HepG2 (cell line): ENCODE data around the gene HBM. TPM values are rescaled to one million over a fixed set of nuclear protein-coding genes. Genes with fewer than 3 reads are reported as not detected.
"Not testable (repeated sequence)": the region's sequence is repeated elsewhere in the genome, so short reads cannot be mapped to it uniquely, and the experiment has no call there.

Source experiments
- ATAC-seq: fragments of 200-7000 bp; cut with Tn5 transposase; 3 replicates; pipeline ENCODE4 v1.9.1; 2020; ENCODE audit warnings: mild to moderate bottlenecking, moderate library complexity
- BruUV-seq: library from RNA; stranded (reverse); fragments of 400-500 nt; replicated peaks from 2 replicates; lab custom pipeline; 2021; lab: Mats Ljungman, UMichigan
- CTCF ChIA-PET: fragments of 300-600 bp; formaldehyde crosslinking; extraction: SDS; loops from one replicate; lab custom pipeline; 2021; ENCODE audit warnings: low total read pairs, inconsistent platforms, low intra/inter-chr PET ratio; lab: Yijun Ruan, JAX
- POLR2A ChIA-PET: fragments of 350-600 bp; sonication (Branson Sonifier 250); formaldehyde crosslinking; loops from one replicate; lab custom pipeline; 2020; ENCODE audit warnings: antibody characterized with exemption, inconsistent platforms; lab: Yijun Ruan, JAX
- DNase-seq: peaks from one replicate; pipeline ENCODE4 v3.0.0-alpha.2; 2015; ENCODE audit warnings: low spot score
- FAIRE-seq: peaks from 3 replicates; lab custom pipeline; 2011; peaks lifted over from hg19 to GRCh38; lab: Jason Lieb, UNC
- H2AFZ ChIP-seq: one replicate; pipeline ENCODE4 v1.6.1; 2011; ENCODE audit warnings: low read length, inconsistent platforms
- H3K27ac ChIP-seq: fragments of 300-600 bp; 3 replicates; pipeline ENCODE4 v1.8.0; 2011; ENCODE audit warnings: mixed run types, mild to moderate bottlenecking, mixed read lengths, low read length, inconsistent platforms; ENCODE audit not compliant: insufficient read depth; ENCODE audit errors: extremely low read length
- H3K27me3 ChIP-seq, 2 experiments: fragments of 200-600 bp in 1 of 2; 2 replicates in 1 of 2; 3 replicates in 1 of 2; pipeline versions ENCODE4 v1.6.0 to v1.8.0; 2011; ENCODE audit warnings: low read length in 2 of 2, mild to moderate bottlenecking in 2 of 2, moderate library complexity in 2 of 2, inconsistent platforms in 1 of 2; ENCODE audit not compliant: insufficient read depth in 2 of 2, control insufficient read depth in 1 of 2
- H3K36me3 ChIP-seq, 2 experiments: fragments of 200-600 bp in 1 of 2; replicated peaks in 1 of 2; 2 replicates in 1 of 2; 3 replicates in 1 of 2; pipeline versions ENCODE4 v1.5.1 to v1.8.0; 2011; ENCODE audit warnings: low read length in 2 of 2, inconsistent platforms in 1 of 2; ENCODE audit not compliant: insufficient read depth in 2 of 2, control insufficient read depth in 1 of 2
- H3K4me1 ChIP-seq: 2 replicates; pipeline ENCODE4 v1.5.1; 2012; ENCODE audit warnings: low read length, inconsistent platforms; ENCODE audit not compliant: insufficient read depth
- H3K4me2 ChIP-seq: 2 replicates; pipeline ENCODE4 v1.6.0; 2011; ENCODE audit warnings: low read depth, low read length, inconsistent platforms
- H3K4me3 ChIP-seq, 3 experiments: fragments of 200-600 bp in 1 of 3; sonication (generic), shearing (Covaris generic) in 1 of 3; replicated peaks in 1 of 3; 2 replicates each; pipeline ENCODE4 v1.5.1; 2011 to 2016; ENCODE audit warnings: low read length in 3 of 3, inconsistent platforms in 2 of 3, low read depth in 2 of 3, mild to moderate bottlenecking in 2 of 3, control low read depth in 1 of 3, mixed read lengths in 1 of 3; ENCODE audit not compliant: insufficient read depth in 1 of 3
- H3K79me2 ChIP-seq: one replicate; pipeline ENCODE4 v1.6.1; 2011; ENCODE audit warnings: low read length, inconsistent platforms; ENCODE audit not compliant: insufficient read depth
- H3K9ac ChIP-seq: 2 replicates; pipeline ENCODE4 v1.6.0; 2011; ENCODE audit warnings: mild to moderate bottlenecking, low read depth, low read length, inconsistent platforms; ENCODE audit not compliant: insufficient read depth
- H3K9me3 ChIP-seq: 2 replicates; pipeline ENCODE4 v1.5.1; 2012; ENCODE audit warnings: mild to moderate bottlenecking, low read length
- H4K20me1 ChIP-seq: 2 replicates; pipeline ENCODE4 v1.6.0; 2011; ENCODE audit warnings: inconsistent platforms, mild to moderate bottlenecking, low read length, moderate library complexity; ENCODE audit not compliant: insufficient read depth
- BHLHE40 ChIP-seq: IDR thresholded peaks from 2 replicates; pipeline ENCODE4 v1.6.1; 2011; ENCODE audit warnings: low read length, improper control_type of control experiment
- NFRKB ChIP-seq: fragments of 450-650 bp; IDR thresholded peaks from 2 replicates; pipeline ENCODE4 v1.6.1; 2017
- REST ChIP-seq, 2 experiments: IDR thresholded peaks; 2 replicates each; pipeline ENCODE4 v1.6.1; 2011 to 2012; ENCODE audit warnings: low read length in 2 of 2, borderline replicate concordance in 1 of 2, low read depth in 1 of 2, mild to moderate bottlenecking in 1 of 2, moderate library complexity in 1 of 2
- SNRNP70 ChIP-seq: fragments of 200-400 bp; formaldehyde crosslinking; IDR thresholded peaks from 2 replicates; pipeline ENCODE4 v1.6.1; 2017; ENCODE audit warnings: mild to moderate bottlenecking, low read depth, low read length, moderate library complexity
- ZFP1 ChIP-seq: IDR thresholded peaks from 2 replicates; pipeline ENCODE4 v1.6.1; 2016
- ZNF772 ChIP-seq: sonication (generic); formaldehyde crosslinking; IDR thresholded peaks from 2 replicates; pipeline ENCODE4 v1.5.0; 2020; ENCODE audit warnings: mild to moderate bottlenecking, missing genetic modification reagents
- ZNF788 ChIP-seq: sonication (generic); formaldehyde crosslinking; IDR thresholded peaks from 2 replicates; pipeline ENCODE4 v1.5.0; 2020; ENCODE audit warnings: mild to moderate bottlenecking, missing genetic modification reagents, borderline replicate concordance
- WGBS: methylation state at CpG from one replicate; pipeline ENCODE4 v1.1.6; 2017; ENCODE audit warnings: low lambda C conversion rate; 5-methylcytosine and 5-hydroxymethylcytosine counted together
- in situ Hi-C: cut with HindIII; loops from 2 replicates; pipeline ENCODE4 v1.10.0; 2017; ENCODE audit warnings: low pct_unique_long_range_greater_than_20kb; ENCODE audit not compliant: extremely low pct_ligation_motif_present
- intact Hi-C: fragments of 100-400 bp; cut with micrococcal nuclease; formaldehyde crosslinking; loops from one replicate; pipeline ENCODE4 v1.10.0; 2022; ENCODE audit not compliant: unreplicated experiment
- polyA plus RNA-seq, 8 experiments: library from polyadenylated mRNA; depleted of rRNA in 3 of 8; stranded (reverse) in 7 of 8; unstranded in 1 of 8; fragments of >200 nt; fragmentation: Illumina TruSeq in 4 of 8; extraction: Trizol in 4 of 8; gene quantifications; 2 replicates each; pipeline versions ENCODE4 v1.2.1 to v1.2.3, GENCODE V29; 2011 to 2016; ENCODE audit warnings: low read depth in 4 of 8, missing spikeins in 1 of 8, mixed read lengths in 1 of 8; ENCODE audit not compliant: insufficient read depth in 1 of 8
- total RNA-seq, 5 experiments: library from RNA; depleted of rRNA; stranded (reverse); fragments of >200 nt; fragmentation: Illumina TruSeq; extraction: Trizol; gene quantifications; 2 replicates each; pipeline ENCODE4 v1.2.3, GENCODE V29; 2016; ENCODE audit warnings: low read depth in 1 of 5

HBM gene
- total and polyA plus RNA-seq, 2 of the 13 experiments (the other 11 are each of a cell fraction or from before 2014, with no cell fraction given) = not detected

GRCh38 chr16:122361-122760 lies 43.4 kb upstream of the HBM start (continued):
- no peak for TF ChIP-seq REST (IDR thresholded peaks at IDR 0.05; ENCODE audit: borderline replicate concordance in 1 of 2, low read depth in 1 of 2, low read length in 2 of 2)
- TF ChIP-seq ZNF788 (CRISPR knock-in tag) = no peak
- TF ChIP-seq NFRKB = no peak
- no peak for TF ChIP-seq SNRNP70
- TF ChIP-seq ZFP1 (CRISPR knock-in tag) = no peak
- no peak for TF ChIP-seq BHLHE40
- TF ChIP-seq ZNF772 (CRISPR knock-in tag) = no peak

GRCh38 chr16:123558-124350 lies 42.0 kb upstream of the HBM start:
- H3K27me3 ChIP-seq, H3K9ac ChIP-seq, H2AFZ ChIP-seq, H3K9me3 ChIP-seq, CTCF ChIA-PET, H3K4me3 ChIP-seq, in situ Hi-C loops, BruUV-seq, H4K20me1 ChIP-seq, ATAC-seq, H3K27ac ChIP-seq, POLR2A ChIA-PET, H3K79me2 ChIP-seq, DNase-seq, FAIRE-seq, H3K4me2 ChIP-seq, H3K4me1 ChIP-seq, intact Hi-C loops: not testable (repeated sequence)
- H3K36me3 ChIP-seq = peaks cover 2 to 16% of the 10 kb centered on the region in 2 experiments; a peak in 3 of 5 replicates
- WGBS = 92% methylated on average over 14 of the region's 19 CpGs
